Right atrium auricular region (tissue), 2 donors: ENCODE data around the gene GOLGA8H. TPM values are rescaled to one million over a fixed set of nuclear protein-coding genes. Genes with fewer than 3 reads are reported as not detected.
A peak's percentile ranks its signal among the peaks of the same experiment; 100 is the strongest.
"Not testable (repeated sequence)": the region's sequence is repeated elsewhere in the genome, so short reads cannot be mapped to it uniquely, and the experiment has no call there.

Experiments used
- DNase-seq: peaks from one replicate; pipeline ENCODE4 v3.0.0-alpha.2; 2019; ENCODE audit warnings: low spot score
- H3K27ac ChIP-seq, 2 donors: fragments of 200-600 bp; sonication (generic); 1 replicate in 1 of 2; 2 replicates in 1 of 2; pipeline ENCODE4 v1.5.1; 2016 to 2019
- H3K27me3 ChIP-seq, 2 donors: fragments of 200-600 bp; sonication (generic); one replicate each; pipeline versions ENCODE4 v1.5.1 to v1.6.0; 2017 to 2019
- H3K36me3 ChIP-seq: fragments of 200-600 bp; sonication (generic); one replicate; pipeline ENCODE4 v1.5.1; 2016
- H3K4me1 ChIP-seq, 2 donors: fragments of 200-600 bp; sonication (generic); one replicate each; pipeline versions ENCODE4 v1.5.1 to v1.6.0; 2017 to 2019
- H3K4me3 ChIP-seq, 2 donors: fragments of 200-600 bp; sonication (generic); 1 replicate in 1 of 2; 2 replicates in 1 of 2; pipeline ENCODE4 v1.5.1; 2017 to 2019; ENCODE audit warnings: mild to moderate bottlenecking in 1 of 2, moderate library complexity in 1 of 2
- H3K9me3 ChIP-seq, 2 donors: fragments of 200-600 bp; sonication (generic); one replicate each; pipeline ENCODE4 v1.5.1; 2019
- total RNA-seq, 2 donors: library from RNA; depleted of rRNA; stranded (reverse); fragments of >200 nt; gene quantifications; one replicate each; pipeline ENCODE4 v1.1.0, GENCODE V29; 2016
- TF ChIP-seq, protein P1 (sequence below), 2 donors: fragments of 200-600 bp; sonication (generic); IDR thresholded peaks; one replicate each; pipeline ENCODE4 v1.5.1; 2019; ENCODE audit warnings: antibody characterized with exemption in 2 of 2

The GOLGA8H gene, protein sequence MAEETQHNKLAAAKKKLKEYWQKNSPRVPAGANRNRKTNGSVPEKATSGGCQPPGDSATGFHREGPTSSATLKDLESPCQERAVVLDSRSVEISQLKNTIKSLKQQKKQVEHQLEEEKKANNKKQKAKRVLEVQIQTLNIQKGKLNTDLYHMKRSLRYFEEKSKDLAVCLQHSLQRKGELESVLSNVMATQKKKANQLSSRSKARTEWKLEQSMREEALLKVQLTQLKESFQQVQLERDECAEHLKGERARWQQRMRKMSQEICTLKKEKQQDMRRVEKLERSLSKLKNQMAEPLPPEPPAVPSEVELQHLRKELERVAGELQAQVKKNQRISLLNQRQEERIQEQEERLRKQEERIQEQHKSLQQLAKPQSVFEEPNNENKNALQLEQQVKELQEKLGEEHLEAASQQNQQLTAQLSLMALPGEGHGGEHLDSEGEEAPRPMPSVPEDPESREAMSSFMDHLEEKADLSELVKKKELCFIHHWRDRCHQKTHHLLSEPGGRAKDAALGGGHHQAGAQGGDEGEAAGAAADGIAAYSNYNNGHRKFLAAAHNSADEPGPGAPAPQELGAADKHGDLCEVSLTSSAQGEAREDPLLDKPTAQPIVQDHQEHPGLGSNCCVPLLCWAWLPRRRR
- under 1 TPM in 1 of 2 donors, not detected in 1; 0.35 TPM for total RNA-seq

DNA sequence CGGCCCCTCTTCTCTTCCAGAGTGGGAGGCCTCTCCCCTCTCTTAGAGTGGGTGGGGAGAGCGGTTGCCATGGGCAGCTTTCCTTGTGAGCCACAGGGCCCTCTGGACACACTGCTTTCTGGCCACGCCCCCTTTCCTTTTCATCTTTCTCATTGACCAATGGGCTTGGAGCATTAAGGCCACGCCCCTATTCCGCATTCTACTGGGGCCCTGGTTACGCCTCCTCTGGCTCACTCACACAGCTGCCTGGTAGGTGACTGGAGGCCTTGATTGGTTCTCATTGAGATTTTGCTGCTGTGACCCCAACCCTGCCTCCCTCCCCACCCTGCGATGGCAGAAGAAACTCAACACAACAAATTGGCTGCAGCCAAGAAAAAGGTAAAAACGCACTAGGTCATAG, at the start of gene GOLGA8H:
TSS of gene GOLGA8H (plus strand) at position 233 of the 400 bp plus-strand sequence. CDS start at position 331, 98 bp downstream.
- H3K27me3 ChIP-seq, H3K27ac ChIP-seq, H3K9me3 ChIP-seq: not testable (repeated sequence)

DNA sequence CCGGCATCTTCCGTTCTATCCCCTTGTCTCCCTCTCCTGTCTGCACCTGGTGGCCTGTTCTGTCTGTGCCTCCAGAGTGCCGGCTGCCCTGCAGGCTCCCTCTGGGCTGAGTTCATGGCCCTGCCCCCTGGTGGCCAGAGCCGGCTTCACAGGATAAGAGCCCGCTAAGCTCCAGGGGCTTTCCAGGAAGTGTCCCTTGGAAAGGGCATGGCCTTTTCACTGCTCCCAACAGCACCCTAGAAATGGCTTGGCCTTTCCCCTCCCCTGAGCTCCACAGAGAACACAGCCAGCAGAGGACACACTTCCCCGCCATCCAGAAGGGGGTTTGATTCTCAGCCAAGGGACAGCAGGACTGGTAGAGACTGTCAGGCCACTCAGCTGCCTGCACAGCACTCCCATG, 36.9 kb upstream of the GOLGA8H start:
- H3K4me3 ChIP-seq, H3K27me3 ChIP-seq, H3K9me3 ChIP-seq, H3K36me3 ChIP-seq, DNase-seq, H3K27ac ChIP-seq, H3K4me1 ChIP-seq: not testable (repeated sequence)
- TF ChIP-seq, protein P1, sequence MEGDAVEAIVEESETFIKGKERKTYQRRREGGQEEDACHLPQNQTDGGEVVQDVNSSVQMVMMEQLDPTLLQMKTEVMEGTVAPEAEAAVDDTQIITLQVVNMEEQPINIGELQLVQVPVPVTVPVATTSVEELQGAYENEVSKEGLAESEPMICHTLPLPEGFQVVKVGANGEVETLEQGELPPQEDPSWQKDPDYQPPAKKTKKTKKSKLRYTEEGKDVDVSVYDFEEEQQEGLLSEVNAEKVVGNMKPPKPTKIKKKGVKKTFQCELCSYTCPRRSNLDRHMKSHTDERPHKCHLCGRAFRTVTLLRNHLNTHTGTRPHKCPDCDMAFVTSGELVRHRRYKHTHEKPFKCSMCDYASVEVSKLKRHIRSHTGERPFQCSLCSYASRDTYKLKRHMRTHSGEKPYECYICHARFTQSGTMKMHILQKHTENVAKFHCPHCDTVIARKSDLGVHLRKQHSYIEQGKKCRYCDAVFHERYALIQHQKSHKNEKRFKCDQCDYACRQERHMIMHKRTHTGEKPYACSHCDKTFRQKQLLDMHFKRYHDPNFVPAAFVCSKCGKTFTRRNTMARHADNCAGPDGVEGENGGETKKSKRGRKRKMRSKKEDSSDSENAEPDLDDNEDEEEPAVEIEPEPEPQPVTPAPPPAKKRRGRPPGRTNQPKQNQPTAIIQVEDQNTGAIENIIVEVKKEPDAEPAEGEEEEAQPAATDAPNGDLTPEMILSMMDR (IDR thresholded peaks at IDR 0.05): peak; percentile 22 to 38

More for the DNA sequence above, at the start of gene GOLGA8H:
- DNase-seq, H3K36me3 ChIP-seq, H3K4me1 ChIP-seq, H3K4me3 ChIP-seq: not testable (repeated sequence)

DNA sequence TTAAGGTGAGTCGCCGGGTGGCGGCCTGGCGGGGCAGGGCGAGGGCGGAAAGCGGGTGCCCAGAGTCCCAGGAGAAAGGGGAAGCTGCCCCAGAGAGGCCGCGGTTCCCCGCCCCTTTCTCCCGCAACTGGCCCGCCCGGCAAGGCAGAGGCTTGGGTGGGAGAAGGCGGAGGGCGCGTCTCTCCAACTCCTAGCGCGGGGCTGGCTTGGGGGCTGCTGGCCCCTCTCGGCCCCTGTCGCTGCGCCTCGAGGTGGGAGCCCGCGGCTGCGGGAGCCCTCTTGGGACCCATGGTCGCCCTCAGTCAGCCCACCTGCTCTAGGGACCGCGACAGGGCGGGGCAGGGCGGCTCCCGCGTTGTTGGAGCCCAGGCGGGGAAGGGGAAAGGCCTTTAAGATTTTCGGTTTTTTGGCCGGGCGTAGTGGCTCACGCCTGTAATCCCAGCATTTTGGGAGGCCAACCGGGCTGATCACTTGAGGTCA, 30.8 kb upstream of the GOLGA8H start:
- not testable (repeated sequence) for H3K36me3 ChIP-seq, H3K4me1 ChIP-seq, H3K9me3 ChIP-seq, H3K27ac ChIP-seq, DNase-seq, H3K27me3 ChIP-seq
- H3K4me3 ChIP-seq: peak overlapping the region; percentile 25 to 43

DNA sequence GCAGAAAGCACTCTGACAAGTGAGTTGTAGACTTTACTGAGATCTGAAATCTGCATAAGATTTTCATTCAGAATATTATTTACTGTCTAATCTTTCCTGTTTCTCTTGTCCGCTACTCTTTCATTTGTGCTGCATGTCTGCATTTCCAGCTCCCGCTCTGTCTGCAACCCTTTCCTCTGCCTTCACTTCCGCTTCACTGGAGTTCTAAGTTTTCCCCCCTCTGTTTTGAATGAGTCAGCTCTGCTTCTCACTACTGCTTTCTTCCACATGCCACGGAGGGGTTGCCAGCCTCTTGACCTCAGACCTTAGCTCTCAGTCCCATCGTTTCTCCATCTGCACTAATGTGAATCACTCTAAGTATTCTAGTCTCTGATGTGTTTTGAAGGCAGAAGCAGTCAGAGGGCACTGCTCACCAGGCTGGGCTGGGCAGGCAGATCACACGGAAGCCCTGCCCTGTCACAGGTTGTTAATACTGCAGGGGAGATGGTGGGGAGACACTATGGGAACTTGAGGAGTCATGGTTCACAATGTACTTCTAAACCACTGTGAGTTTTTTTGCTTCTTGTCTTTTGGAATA, 24.3 kb upstream of the GOLGA8H start:
- H3K4me3 ChIP-seq, H3K9me3 ChIP-seq, H3K27me3 ChIP-seq, H3K36me3 ChIP-seq, H3K4me1 ChIP-seq, DNase-seq, H3K27ac ChIP-seq: not testable (repeated sequence)

DNA sequence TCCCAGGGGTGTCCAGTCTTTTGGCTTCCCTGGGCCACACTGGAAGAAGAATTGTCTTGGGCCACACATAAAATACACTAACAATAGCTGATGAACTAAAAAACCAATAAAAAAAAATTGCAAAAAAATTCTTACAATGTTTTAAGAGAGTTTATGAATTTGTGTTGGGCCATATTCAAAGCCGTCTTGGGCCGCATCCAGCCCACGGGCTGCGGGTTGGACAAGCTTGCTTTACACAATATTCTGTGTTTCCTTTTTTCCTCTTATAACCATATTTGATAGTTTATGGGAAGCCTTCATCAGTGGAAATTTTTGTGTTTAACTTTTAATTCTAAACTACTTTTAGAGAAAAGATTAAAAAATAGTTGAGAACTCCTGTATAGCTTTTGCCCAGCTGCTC, 23.1 kb upstream of the GOLGA8H start:
- H3K27me3 ChIP-seq, DNase-seq, H3K27ac ChIP-seq, H3K4me1 ChIP-seq, H3K36me3 ChIP-seq, H3K9me3 ChIP-seq, H3K4me3 ChIP-seq: not testable (repeated sequence)

DNA sequence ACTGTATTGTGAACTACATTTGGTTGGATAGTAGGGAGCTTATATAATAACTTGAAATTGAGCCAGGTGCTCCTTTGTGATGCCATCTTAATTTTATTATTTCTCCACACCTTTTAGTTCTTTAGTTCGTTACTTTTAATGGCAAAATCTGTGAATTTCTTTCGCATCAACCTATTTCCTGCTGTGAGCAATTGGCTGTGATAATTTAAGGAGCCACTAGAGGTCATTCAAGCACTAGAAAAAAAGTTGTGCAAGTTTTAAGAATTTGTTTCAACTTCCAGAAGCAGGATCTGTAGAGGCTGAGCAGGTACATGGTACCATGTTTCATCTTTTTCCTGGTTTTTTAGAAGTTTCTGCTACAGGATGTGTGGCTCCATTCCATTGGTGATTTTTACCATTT, 4.9 kb upstream of the GOLGA8H start:
- not testable (repeated sequence) for H3K9me3 ChIP-seq, H3K4me1 ChIP-seq, H3K4me3 ChIP-seq, H3K27me3 ChIP-seq, DNase-seq, H3K36me3 ChIP-seq, H3K27ac ChIP-seq
- TF ChIP-seq, protein P1 (IDR thresholded peaks at IDR 0.05): peak in 1 of 2 donors; percentile 32

DNA sequence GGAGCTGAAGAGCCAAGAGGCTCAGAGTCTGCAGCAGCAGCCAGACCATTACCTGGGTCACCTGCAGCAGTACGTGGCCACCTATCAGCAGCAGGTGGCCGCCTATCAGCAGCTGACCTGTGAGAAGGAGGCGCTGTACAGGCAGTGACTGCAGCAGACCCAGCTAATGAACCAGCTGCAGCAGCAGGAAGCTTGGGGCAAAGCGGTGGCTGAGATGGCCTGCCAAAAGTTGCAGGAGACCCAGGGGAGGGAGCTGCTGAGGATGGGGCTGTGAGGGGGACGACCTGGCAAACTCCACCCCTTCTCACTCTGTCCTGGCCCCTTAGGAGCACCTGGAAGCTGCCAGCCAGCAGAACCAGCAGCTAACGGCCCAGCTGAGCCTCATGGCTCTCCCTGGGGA, 8.4 kb downstream of the GOLGA8H start:
- not testable (repeated sequence) for H3K27me3 ChIP-seq, H3K27ac ChIP-seq, H3K9me3 ChIP-seq, DNase-seq, H3K4me1 ChIP-seq, H3K36me3 ChIP-seq, H3K4me3 ChIP-seq

DNA sequence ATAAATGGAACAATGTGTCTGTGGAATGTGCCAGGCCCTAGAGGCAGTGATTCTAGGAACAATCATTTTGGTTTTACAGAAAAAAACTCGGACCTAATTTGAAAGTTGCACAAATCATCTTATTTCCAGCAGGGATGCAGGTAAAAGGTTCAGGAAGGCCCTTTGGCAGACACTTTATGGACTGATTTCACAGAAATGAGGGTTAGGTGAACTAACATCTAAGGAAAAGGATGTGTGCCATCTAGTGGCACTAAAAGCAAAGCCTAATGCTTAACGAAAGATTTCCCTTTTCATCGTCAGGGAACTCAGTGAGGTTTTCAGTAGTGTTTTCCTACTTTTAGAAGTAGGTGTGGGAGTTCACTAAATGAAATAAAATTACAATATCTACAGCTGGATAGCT, 17.5 kb downstream of the GOLGA8H start:
- H3K9me3 ChIP-seq, H3K27ac ChIP-seq: not testable (repeated sequence)
- TF ChIP-seq, protein P1 (IDR thresholded peaks at IDR 0.05): peak in 1 of 2 donors; percentile 42

DNA sequence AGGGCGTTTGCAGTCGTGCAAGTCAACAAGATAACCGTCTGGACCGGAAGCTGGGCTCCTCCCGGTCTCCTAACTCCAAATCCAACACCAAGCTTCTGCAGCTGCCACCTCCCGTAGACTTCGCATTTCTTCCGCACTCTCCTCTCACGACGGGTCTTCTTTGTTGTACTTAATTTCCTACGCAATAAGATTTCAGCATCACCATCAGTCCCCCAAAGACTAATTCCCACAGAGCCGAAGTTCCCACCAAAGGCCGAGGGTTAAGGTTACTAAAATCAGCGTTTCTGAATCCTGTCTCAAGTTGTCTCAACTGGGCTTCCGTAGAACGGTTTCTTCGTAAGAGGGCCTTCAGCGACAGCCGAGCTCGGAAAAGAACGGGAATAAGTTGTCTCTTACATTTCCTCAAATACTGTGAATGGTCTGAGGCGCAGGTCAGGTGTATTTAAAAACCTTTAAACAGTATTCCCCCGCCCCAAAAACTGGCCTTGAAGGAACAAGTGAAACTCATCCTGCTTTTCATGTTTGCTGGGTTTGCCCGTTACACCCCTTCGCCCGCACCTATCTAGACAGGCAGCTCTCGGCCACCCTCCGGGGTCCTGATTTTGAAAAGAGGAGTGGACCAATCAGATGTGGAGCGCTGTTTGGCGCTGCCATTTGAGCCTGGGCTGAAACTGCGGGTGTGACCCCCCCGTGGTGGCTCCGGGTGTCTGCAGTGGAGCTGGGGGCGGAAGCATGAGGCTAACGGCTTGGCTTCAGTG, 21.8 kb downstream of the GOLGA8H start, which contains the start of gene ARHGAP11B:
TSS of gene ARHGAP11B (plus strand) at position 693 of the 758 bp plus-strand sequence.
- peak; percentile 95 for DNase-seq
- H3K4me1 ChIP-seq, H3K9me3 ChIP-seq, H3K27me3 ChIP-seq, H3K36me3 ChIP-seq: not testable (repeated sequence)
- peak within 1 kb of the TSS; percentile 79 to 80 for H3K27ac ChIP-seq
- peak within 1 kb of the TSS; percentile 41 to 60 for H3K4me3 ChIP-seq

More for the DNA sequence above, 17.5 kb downstream of the GOLGA8H start:
- not testable (repeated sequence) for H3K4me1 ChIP-seq, DNase-seq, H3K36me3 ChIP-seq, H3K27me3 ChIP-seq, H3K4me3 ChIP-seq

DNA sequence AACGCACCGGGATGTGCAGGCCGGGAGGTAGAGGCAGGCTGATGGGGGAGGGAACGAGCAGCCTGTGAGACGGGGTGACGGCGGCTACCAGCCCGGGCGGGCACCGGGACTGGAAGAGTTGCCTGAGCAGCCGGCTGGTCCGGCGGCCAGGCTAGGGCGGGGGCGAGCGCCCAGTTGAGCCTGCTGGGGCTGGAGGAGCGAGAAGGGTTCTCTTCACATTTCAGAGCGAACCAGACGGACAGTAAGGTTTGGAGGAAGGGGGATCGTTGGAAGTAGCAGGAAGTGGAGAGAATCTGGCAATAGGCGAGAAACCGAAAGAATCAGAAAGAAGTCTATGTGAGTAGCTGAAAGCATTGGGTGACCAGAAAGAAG, 22.4 kb downstream of the GOLGA8H start:
- not testable (repeated sequence) for H3K9me3 ChIP-seq, DNase-seq, H3K4me1 ChIP-seq, H3K27me3 ChIP-seq, H3K36me3 ChIP-seq
- H3K27ac ChIP-seq: peak overlapping the region; percentile 79 to 80
- H3K4me3 ChIP-seq: peak overlapping the region; percentile 41 to 60

DNA sequence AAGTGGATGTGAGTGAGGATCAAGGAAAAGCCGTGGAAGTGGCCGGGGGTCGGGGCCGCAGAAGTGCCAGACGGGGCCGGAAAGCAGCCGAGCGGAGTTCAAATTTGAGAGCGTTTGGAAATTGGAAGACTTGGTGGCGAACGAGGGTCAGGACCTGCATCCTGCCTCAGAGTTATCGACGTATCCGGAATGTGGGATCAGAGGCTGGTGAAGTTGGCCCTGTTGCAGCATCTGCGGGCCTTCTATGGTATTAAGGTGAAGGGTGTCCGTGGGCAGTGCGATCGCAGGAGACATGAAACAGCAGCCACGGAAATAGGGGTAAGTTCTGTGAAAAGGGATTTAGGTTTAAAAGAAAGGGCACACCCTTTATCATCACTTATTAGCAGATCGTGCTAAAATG, 22.8 kb downstream of the GOLGA8H start:
- not testable (repeated sequence) for H3K4me1 ChIP-seq, H3K27me3 ChIP-seq, H3K36me3 ChIP-seq, H3K9me3 ChIP-seq, DNase-seq
- Histone ChIP-seq H3K27ac (peak overlapping the region in 1 of 2 donors; percentile 79), H3K4me3 (peak overlapping the region in 1 of 2 donors; percentile 60)
